ENCODE results near the gene MYO9A. TPM values are rescaled to one million over a fixed set of nuclear protein-coding genes. Genes with fewer than 3 reads are reported as not detected.
A peak's percentile ranks its signal among the peaks of the same experiment; 100 is the strongest.
"Not testable (repeated sequence)": the region's sequence is repeated elsewhere in the genome, so short reads cannot be mapped to it uniquely, and the experiment has no call there.

Gene MYO9A
- total RNA-seq, 2 donors from 2014 or later = 12.9 to 27.8 TPM

- Histone ChIP-seq H3K27ac (no peak overlapping the region), H3K9me3 (no peaks in the 10 kb centered on the region), H3K27me3 (no peaks in the 10 kb centered on the region), H3K4me3 (no peak overlapping the region), H3K4me1 (no peaks in the 10 kb centered on the region), H3K36me3 (replicated peaks in 1 of 2; ENCODE audit: insufficient read depth in 1 of 2, low read depth in 2 of 2) (no peaks in the 10 kb centered on the region)
- ATAC-seq = no peak
- 45 to 57% methylated on average over 1 of the region's 1 CpG for WGBS, 2 donors
- no peak for DNase-seq
- intact Hi-C loops (cut with DNase I) = no loop called here
- TF ChIP-seq POLR2A (IDR thresholded peaks at IDR 0.05) (no peak), CTCF (IDR thresholded peaks at IDR 0.05) (no peak)
These were observed 97.2 kb downstream of the MYO9A start for GRCh38 chr15:72020799-72021198.

GRCh38 chr15:72014555-72014954 lies 103.4 kb downstream of the MYO9A start:
- H3K4me3 ChIP-seq; H3K27ac ChIP-seq; H3K9me3 ChIP-seq; DNase-seq; intact Hi-C loops (cut with DNase I); H3K27me3 ChIP-seq; ATAC-seq; H3K36me3 ChIP-seq (replicated peaks in 1 of 2; ENCODE audit: insufficient read depth in 1 of 2, low read depth in 2 of 2); H3K4me1 ChIP-seq: not testable (repeated sequence)
- WGBS, 2 donors = 96 to 97% methylated on average over 3 of the region's 3 CpGs

DNA sequence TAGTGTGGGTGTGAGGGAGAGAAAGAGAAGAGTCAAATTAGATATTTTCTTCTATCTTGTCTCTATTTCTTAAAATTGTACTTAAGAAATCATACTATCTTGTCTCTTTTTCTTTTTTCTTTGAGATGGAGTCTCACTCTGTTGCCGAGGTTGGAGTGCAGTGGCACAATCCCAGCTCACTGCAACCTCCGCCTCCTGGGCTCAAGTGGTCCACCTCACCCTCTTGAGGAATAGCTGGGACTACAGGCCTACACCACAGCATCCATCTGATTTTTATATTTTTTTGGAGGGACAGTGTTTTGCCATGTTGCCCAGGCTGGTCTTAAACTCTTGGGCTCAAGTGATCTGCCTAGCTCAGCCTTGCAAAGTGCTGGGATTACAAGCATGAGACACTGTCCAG lies 104.2 kb downstream of the MYO9A start:
- WGBS, 2 donors = 94 to 100% methylated on average over 2 of the region's 2 CpGs
- H3K27me3 ChIP-seq = no peaks in the 10 kb centered on the region
- H3K4me1 ChIP-seq = peaks cover 5% of the 10 kb centered on the region
- H3K36me3 ChIP-seq (replicated peaks in 1 of 2; ENCODE audit: insufficient read depth in 1 of 2, low read depth in 2 of 2) = no peaks in the 10 kb centered on the region
- no peaks in the 10 kb centered on the region for H3K9me3 ChIP-seq
- DNase-seq = no peak
- TF ChIP-seq CTCF (IDR thresholded peaks at IDR 0.05) (no peak), POLR2A (IDR thresholded peaks at IDR 0.05) (no peak)
- no peak overlapping the region for H3K4me3 ChIP-seq
- no peak overlapping the region for H3K27ac ChIP-seq
- no peak for ATAC-seq
- intact Hi-C loops (cut with DNase I) = no loop called here

DNA sequence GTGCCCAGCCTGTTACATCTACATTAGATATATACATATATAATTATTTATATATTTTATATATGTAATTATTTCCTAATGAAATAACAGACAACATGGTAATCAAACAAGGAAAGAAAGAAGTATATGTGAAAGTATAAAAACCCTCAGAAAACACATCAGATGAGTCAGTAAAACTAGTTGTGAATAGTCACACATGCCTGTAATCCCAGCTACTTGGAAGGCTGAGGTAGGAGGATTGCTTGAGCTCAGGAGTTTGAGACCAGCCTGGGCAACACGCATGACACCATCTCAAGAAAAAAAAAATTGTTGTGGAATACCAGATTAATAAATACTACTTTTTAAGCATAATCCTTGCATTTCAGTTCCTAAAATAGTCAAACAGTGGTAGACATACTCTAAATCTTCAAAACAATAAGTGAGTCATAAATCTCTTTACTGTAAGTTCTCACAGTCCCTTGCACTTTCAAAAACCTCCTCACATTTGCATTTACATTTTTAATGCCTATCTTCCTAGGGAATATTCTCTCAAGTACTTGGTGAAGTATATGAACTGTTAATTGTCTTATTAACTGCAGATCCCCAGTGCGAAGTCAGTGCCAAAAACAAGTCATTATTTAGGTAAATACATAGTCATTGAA lies 106.5 kb downstream of the MYO9A start:
- 97 to 98% methylated on average over 2 of the region's 2 CpGs for WGBS, 2 donors
- no peak for ATAC-seq
- Histone ChIP-seq H3K9me3 (no peaks in the 10 kb centered on the region), H3K4me3 (no peak overlapping the region), H3K27me3 (no peaks in the 10 kb centered on the region), H3K27ac (no peak overlapping the region), H3K36me3 (replicated peaks in 1 of 2; ENCODE audit: insufficient read depth in 1 of 2, low read depth in 2 of 2) (no peaks in the 10 kb centered on the region), H3K4me1 (peaks cover 5% of the 10 kb centered on the region)
- TF ChIP-seq POLR2A (IDR thresholded peaks at IDR 0.05) (no peak), CTCF (IDR thresholded peaks at IDR 0.05) (no peak)
- intact Hi-C loops (cut with DNase I) = no loop called here
- no peak for DNase-seq

- no peaks in the 10 kb centered on the region for H3K9me3 ChIP-seq
- H3K27ac ChIP-seq = no peak overlapping the region
- H3K4me1 ChIP-seq = peaks cover 5% of the 10 kb centered on the region
- TF ChIP-seq POLR2A (IDR thresholded peaks at IDR 0.05) = no peak
- no peak for TF ChIP-seq CTCF (IDR thresholded peaks at IDR 0.05)
- H3K27me3 ChIP-seq = no peaks in the 10 kb centered on the region
- no peaks in the 10 kb centered on the region for H3K36me3 ChIP-seq (replicated peaks in 1 of 2; ENCODE audit: insufficient read depth in 1 of 2, low read depth in 2 of 2)
- H3K4me3 ChIP-seq = no peak overlapping the region
- DNase-seq = peak; percentile 23 to 50 (median 50)
- ATAC-seq = peak; percentile 62
- intact Hi-C loops (cut with DNase I) = no loop called here
- 37 to 43% methylated on average over 2 of the region's 2 CpGs for WGBS, 2 donors
These were observed 108.7 kb downstream of the MYO9A start for GRCh38 chr15:72009222-72009621.

Measured in body of pancreas (tissue), 4 donors.